Measurements from ENCODE around the gene VSTM1. TPM values are rescaled to one million over a fixed set of nuclear protein-coding genes. Genes with fewer than 3 reads are reported as not detected.

Gene VSTM1
- total and polyA plus RNA-seq, 2 of the 8 experiments (the other 6 are each of a cell fraction or from before 2014, with no cell fraction given): 0.12 to 0.65 TPM

DNA sequence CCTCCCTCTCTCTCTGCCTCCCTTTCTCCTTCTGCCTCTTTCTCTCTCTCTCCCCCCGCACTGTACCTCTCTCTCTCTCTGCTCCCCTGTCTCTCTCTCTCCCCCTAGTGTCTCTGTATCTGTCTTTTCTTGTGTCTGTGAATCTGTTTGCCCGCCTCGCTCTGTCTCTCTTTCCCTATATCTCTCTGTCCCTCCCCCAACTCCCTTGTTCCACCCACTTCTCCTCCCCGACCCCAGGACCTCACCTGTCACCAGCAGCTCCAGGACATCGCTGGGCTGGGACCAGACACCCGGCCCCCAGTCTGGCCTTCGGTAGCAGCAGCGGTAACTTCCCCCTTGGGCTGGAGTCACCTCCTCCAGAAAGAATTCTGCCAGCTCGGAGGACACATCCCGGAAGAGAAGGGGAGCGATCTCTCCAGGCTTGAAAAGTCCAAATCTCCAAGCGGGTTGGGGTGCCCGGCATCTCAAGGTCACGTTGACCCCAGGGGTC is 33.0 kb upstream of the VSTM1 start:
- no peaks in the 10 kb centered on the region for H3K36me3 ChIP-seq (ENCODE audit: control insufficient read depth in 2 of 4, insufficient read depth in 4 of 4, low read length in 3 of 4)
- H3K4ac ChIP-seq (replicated peaks; ENCODE audit: insufficient read length, low read depth, low read length): no peak overlapping the region
- H3K79me1 ChIP-seq (ENCODE audit: low read depth, low read length): no peaks in the 10 kb centered on the region
- 0 out of 2 replicates have a peak, but pooled peaks have one; percentile 1 for TF ChIP-seq RBBP5 (IDR thresholded peaks at IDR 0.05; ENCODE audit: borderline replicate concordance, low read depth, low read length)
- TF ChIP-seq SUZ12 (IDR thresholded peaks at IDR 0.05; ENCODE audit: low read length): peak; percentile 26; the same call in 1 of the 2 replicates
- peak in 1 of 2 experiments; percentile 23; a peak in 1 of 4 replicates for TF ChIP-seq RAD21 (IDR thresholded peaks at IDR 0.05 in 1 of 2, conservative IDR thresholded peaks at IDR 0.05 in 1 of 2; ENCODE audit: low read depth in 2 of 2, low read length in 2 of 2)
- no peak for TF ChIP-seq EP300 (IDR thresholded peaks at IDR 0.05; ENCODE audit: borderline replicate concordance in 1 of 2, low read depth in 2 of 2, low read length in 2 of 2)
- TF ChIP-seq, protein P1, sequence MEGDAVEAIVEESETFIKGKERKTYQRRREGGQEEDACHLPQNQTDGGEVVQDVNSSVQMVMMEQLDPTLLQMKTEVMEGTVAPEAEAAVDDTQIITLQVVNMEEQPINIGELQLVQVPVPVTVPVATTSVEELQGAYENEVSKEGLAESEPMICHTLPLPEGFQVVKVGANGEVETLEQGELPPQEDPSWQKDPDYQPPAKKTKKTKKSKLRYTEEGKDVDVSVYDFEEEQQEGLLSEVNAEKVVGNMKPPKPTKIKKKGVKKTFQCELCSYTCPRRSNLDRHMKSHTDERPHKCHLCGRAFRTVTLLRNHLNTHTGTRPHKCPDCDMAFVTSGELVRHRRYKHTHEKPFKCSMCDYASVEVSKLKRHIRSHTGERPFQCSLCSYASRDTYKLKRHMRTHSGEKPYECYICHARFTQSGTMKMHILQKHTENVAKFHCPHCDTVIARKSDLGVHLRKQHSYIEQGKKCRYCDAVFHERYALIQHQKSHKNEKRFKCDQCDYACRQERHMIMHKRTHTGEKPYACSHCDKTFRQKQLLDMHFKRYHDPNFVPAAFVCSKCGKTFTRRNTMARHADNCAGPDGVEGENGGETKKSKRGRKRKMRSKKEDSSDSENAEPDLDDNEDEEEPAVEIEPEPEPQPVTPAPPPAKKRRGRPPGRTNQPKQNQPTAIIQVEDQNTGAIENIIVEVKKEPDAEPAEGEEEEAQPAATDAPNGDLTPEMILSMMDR (IDR thresholded peaks at IDR 0.05; ENCODE audit: control extremely low read depth in 1 of 3, insufficient read depth in 1 of 3, low read depth in 1 of 3, low read length in 3 of 3): peak in 1 of 3 experiments; percentile 18; a peak in 1 of 4 replicates
- no peak for TF ChIP-seq SP2 (IDR thresholded peaks at IDR 0.05; ENCODE audit: low read length)
- 0 out of 2 replicates have a peak, but pooled peaks have one; percentile 1 for TF ChIP-seq EGR1 (IDR thresholded peaks at IDR 0.05; ENCODE audit: borderline replicate concordance, low read depth, low read length)
- TF ChIP-seq MAFK (IDR thresholded peaks at IDR 0.05; ENCODE audit: low read depth, low read length): no peak
- H4K8ac ChIP-seq (ENCODE audit: extremely low read depth, insufficient read depth, low read length): peak overlapping the region; percentile 73; the same call in 1 of the 2 replicates
- H3K56ac ChIP-seq (replicated peaks; ENCODE audit: insufficient read length, low read depth, low read length): no peak overlapping the region
- H3K18ac ChIP-seq (ENCODE audit: extremely low read depth, low read length): no peak overlapping the region; the same call in 1 of the 2 replicates
- H4K20me1 ChIP-seq (replicated peaks in 1 of 2; ENCODE audit: control insufficient read depth in 1 of 2, insufficient read depth in 2 of 2, low read length in 2 of 2): no peaks in the 10 kb centered on the region
- 0 out of 2 replicates have a peak overlapping the region, but pooled peaks have one; percentile 18 for H2BK20ac ChIP-seq (ENCODE audit: low read length)
- no peak overlapping the region for H3K14ac ChIP-seq (ENCODE audit: insufficient read length)
- H3K9ac ChIP-seq (replicated peaks in 1 of 4; ENCODE audit: extremely low read depth in 1 of 4, low read depth in 3 of 4, low read length in 3 of 4): peak overlapping the region in 1 of 4 experiments; percentile 21; a peak in 1 of 7 replicates
- H3K27me3 ChIP-seq (replicated peaks in 1 of 4; ENCODE audit: control insufficient read depth in 3 of 4, extremely low read depth in 1 of 4, insufficient read depth in 3 of 4, low read length in 3 of 4): peaks cover 6 to 29% (median 19%) of the 10 kb centered on the region in 4 experiments
- CTCF ChIA-PET (ENCODE audit: partially characterized antibody): interaction anchor here (0.6 to 1.4 kb wide), 8 partner anchors 18 to 105 kb away, joined by 3 to 5 read pairs (median 4); no protein-coding TSS in a partner anchor
- H3K79me2 ChIP-seq (ENCODE audit: control insufficient read depth in 1 of 2, insufficient read depth in 2 of 2, low read length in 2 of 2): no peaks in the 10 kb centered on the region
- peaks cover 0 to 5% (median 1%) of the 10 kb centered on the region in 4 experiments; a peak in 4 of 7 replicates for H3K4me1 ChIP-seq (replicated peaks in 1 of 4; ENCODE audit: control insufficient read depth in 3 of 4, insufficient read depth in 4 of 4, low read length in 3 of 4)
- H4K91ac ChIP-seq (replicated peaks; ENCODE audit: insufficient read length, low read length): no peak overlapping the region
- H2BK120ac ChIP-seq (replicated peaks; ENCODE audit: low read depth, low read length): no peak overlapping the region
- no peak overlapping the region for H3K23ac ChIP-seq (ENCODE audit: insufficient read length)
- no peak overlapping the region for H2BK5ac ChIP-seq (ENCODE audit: low read depth, low read length)
- no peak overlapping the region for H3K27ac ChIP-seq (ENCODE audit: low read depth, low read length)
- WGBS, 2 experiments (ENCODE audit: extremely low coverage in 1 of 2, insufficient coverage in 1 of 2, insufficient read length in 1 of 2, insufficient replicate concordance in 2 of 2, low coverage in 1 of 2, low lambda C conversion rate in 2 of 2, missing lambda C conversion rate in 1 of 2): 13% methylated on average over 12 of the region's 14 CpGs; no CpG with 5 or more reads in 1 of the 2 experiments
- peaks cover 13% of the 10 kb centered on the region; the same call in 1 of the 2 replicates for H3K23me2 ChIP-seq (ENCODE audit: low read depth, low read length)
- H3K4me3 ChIP-seq (ENCODE audit: extremely low read depth in 1 of 4, insufficient read depth in 2 of 4, low read depth in 3 of 4, low read length in 4 of 4): peak overlapping the region; percentile 9 to 64 (median 32); a peak in 7 of 8 replicates
- H3K9me3 ChIP-seq (ENCODE audit: insufficient read depth in 2 of 2, low read depth in 1 of 2, low read length in 1 of 2): no peaks in the 10 kb centered on the region; a peak in 1 of 4 replicates
- H3K4me2 ChIP-seq (ENCODE audit: insufficient read depth in 1 of 2, low read depth in 2 of 2, low read length in 2 of 2): peak overlapping the region; percentile 51 to 92
- H2AK5ac ChIP-seq (ENCODE audit: low read depth, low read length): no peak overlapping the region
- peak overlapping the region; percentile 43; the same call in 1 of the 2 replicates for H2AFZ ChIP-seq (ENCODE audit: low read length)
- POLR2A ChIA-PET (ENCODE audit: partially characterized antibody): interaction anchor here (0.6 to 6.1 kb wide), 6 partner anchors 15 to 218 kb away, joined by 3 to 37 read pairs (median 4); partner anchors contain the start of genes PRPF31 and TFPT
- H4K5ac ChIP-seq (ENCODE audit: insufficient read length, low read depth, low read length): no peak overlapping the region
- H2BK15ac ChIP-seq (ENCODE audit: low read length): peak overlapping the region; percentile 72; the same call in 1 of the 2 replicates
- no peak for FAIRE-seq
- peak in 1 of 2 experiments; percentile 62 for DNase-seq (ENCODE audit: low read depth in 1 of 2, low spot score in 2 of 2)
- H2BK12ac ChIP-seq (ENCODE audit: low read depth, low read length): no peak overlapping the region
